ENCODE measurements around the gene EEIG1.
A peak's percentile ranks its signal among the peaks of the same experiment; 100 is the strongest.

Gene EEIG1

GRCh38 chr9:127937388-127938297, 43.1 kb downstream of the EEIG1 start, which contains the start of gene DPM2:
Gene DPM2 (minus strand): TSS chr9:127937854. CDS start chr9:127937820, 34 bp downstream.
- DNase-seq = peak; percentile 28 to 76 (median 72)

GRCh38 chr9:127937056-127937387, 43.8 kb downstream of the EEIG1 start:
- no peak for DNase-seq

GRCh38 chr9:127936347-127936852, 44.4 kb downstream of the EEIG1 start:
- DNase-seq = no peak

GRCh38 chr9:127935765-127936221, 45.0 kb downstream of the EEIG1 start:
- DNase-seq = no peak

- no peak for DNase-seq
Measured at GRCh38 chr9:127934986-127935385, 45.8 kb downstream of the EEIG1 start.

- no peak for DNase-seq
Measured at GRCh38 chr9:127934248-127934647, 46.5 kb downstream of the EEIG1 start.

- DNase-seq = no peak
Measured at GRCh38 chr9:127931092-127931881, 49.5 kb downstream of the EEIG1 start.

All from activated naive CD4-positive, alpha-beta T cell (primary cell).